GM21717 (cell line): ENCODE data around the gene NDUFS2.
"Not testable (repeated sequence)": the region's sequence is repeated elsewhere in the genome, so short reads cannot be mapped to it uniquely, and the experiment has no call there.

Source experiments
- ATAC-seq: cut with Tn5 transposase; IDR thresholded peaks from one replicate; pipeline ENCODE4 v1.9.1; 2021; ENCODE audit warnings: mild to moderate bottlenecking, moderate library complexity; ENCODE audit not compliant: unreplicated experiment

The NDUFS2 gene

GRCh38 chr1:161242313-161242712, 40.1 kb downstream of the NDUFS2 start:
- no peak for ATAC-seq

- no peak for ATAC-seq
Measured at GRCh38 chr1:161244888-161245287, 42.7 kb downstream of the NDUFS2 start.

- not testable (repeated sequence) for ATAC-seq
Measured at GRCh38 chr1:161250100-161250499, 47.9 kb downstream of the NDUFS2 start.

- no peak for ATAC-seq
Measured at GRCh38 chr1:161250829-161251228, 48.7 kb downstream of the NDUFS2 start.

GRCh38 chr1:161251579-161251978, 49.4 kb downstream of the NDUFS2 start:
- ATAC-seq = no peak

GRCh38 chr1:161255302-161255701, 53.1 kb downstream of the NDUFS2 start:
- not testable (repeated sequence) for ATAC-seq

- ATAC-seq = not testable (repeated sequence)
Measured at GRCh38 chr1:161255955-161256520, 53.9 kb downstream of the NDUFS2 start.

- ATAC-seq = not testable (repeated sequence)
Measured at GRCh38 chr1:161257109-161257508, 54.9 kb downstream of the NDUFS2 start.

- ATAC-seq = no peak
Measured at GRCh38 chr1:161258439-161259344, 56.5 kb downstream of the NDUFS2 start, which contains the start of gene PCP4L1. TSS of gene PCP4L1 (plus strand) at chr1:161258745. CDS start at chr1:161258975, 230 bp downstream.

- no peak for ATAC-seq
Measured at GRCh38 chr1:161259345-161259702, 57.2 kb downstream of the NDUFS2 start.

- ATAC-seq = no peak
Measured at GRCh38 chr1:161259765-161260164, 57.6 kb downstream of the NDUFS2 start.

- no peak for ATAC-seq
Measured at GRCh38 chr1:161260376-161261260, 58.5 kb downstream of the NDUFS2 start.

GRCh38 chr1:161261261-161262235, 59.4 kb downstream of the NDUFS2 start:
- ATAC-seq = no peak
